Heart left ventricle (tissue), 16 donors: ENCODE data around the gene NME7. TPM values are rescaled to one million over a fixed set of nuclear protein-coding genes. Genes with fewer than 3 reads are reported as not detected.

Experiments used
- ATAC-seq, 4 donors: fragments of 200-7000 bp; cut with Tn5 transposase; one replicate each; pipeline ENCODE4 v1.9.1; 2020 to 2022; ENCODE audit warnings: moderate library complexity in 4 of 4, mild to moderate bottlenecking in 3 of 4, moderate number of reproducible peaks in 1 of 4
- DNase-seq, 5 donors: peaks; one replicate each; pipeline ENCODE4 v3.0.0-alpha.2; 2020
- H3K27ac ChIP-seq, 12 donors: fragments of 200-600 bp; sonication (generic) in 4 of 12; one replicate each; pipeline versions ENCODE4 v1.5.0 to v1.8.0; 2016 to 2022; ENCODE audit warnings: mild to moderate bottlenecking in 2 of 12
- H3K27me3 ChIP-seq, 9 donors: fragments of 200-600 bp; sonication (generic) in 2 of 9; one replicate each; pipeline versions ENCODE4 v1.5.1 to v1.8.0; 2016 to 2022; ENCODE audit warnings: mild to moderate bottlenecking in 3 of 9
- H3K36me3 ChIP-seq, 9 donors: fragments of 200-600 bp; sonication (generic) in 2 of 9; one replicate each; pipeline versions ENCODE4 v1.5.0 to v1.8.0; 2018 to 2022; ENCODE audit warnings: mild to moderate bottlenecking in 2 of 9
- H3K4me1 ChIP-seq, 12 donors: fragments of 200-600 bp; sonication (generic) in 4 of 12; one replicate each; pipeline versions ENCODE4 v1.5.0 to v1.8.0; 2016 to 2022; ENCODE audit warnings: mild to moderate bottlenecking in 3 of 12
- H3K4me3 ChIP-seq, 12 donors: fragments of 200-600 bp; sonication (generic) in 4 of 12; one replicate each; pipeline versions ENCODE4 v1.5.0 to v1.8.0; 2017 to 2022; ENCODE audit warnings: mild to moderate bottlenecking in 9 of 12, moderate library complexity in 4 of 12
- H3K9me3 ChIP-seq, 12 donors: fragments of 200-600 bp; sonication (generic) in 4 of 12; one replicate each; pipeline versions ENCODE4 v1.5.0 to v1.8.0; 2016 to 2022; ENCODE audit warnings: mild to moderate bottlenecking in 1 of 12
- POLR2A ChIP-seq, 2 donors: fragments of 450-650 bp; IDR thresholded peaks; one replicate each; pipeline ENCODE4 v1.6.1; 2017; ENCODE audit warnings: antibody characterized with exemption in 2 of 2, mild to moderate bottlenecking in 2 of 2, moderate library complexity in 2 of 2
- WGBS, 4 donors: extraction: QIAGEN DNeasy Blood & Tissue Kit in 2 of 4; methylation state at CpG; one replicate each; pipeline versions ENCODE4 v1.1.5 to v1.1.7; 2013 to 2018; 5-methylcytosine and 5-hydroxymethylcytosine counted together
- intact Hi-C, 10 donors: fragments of 100-400 bp; cut with DNase I; formaldehyde crosslinking; loops; one replicate each; pipeline versions ENCODE4 v1.11.1 to v1.14.2; 2022
- polyA plus RNA-seq, 2 donors: library from polyadenylated mRNA; stranded (reverse); fragments of 200-250 nt; gene quantifications; one replicate each; pipeline ENCODE4 v1.2.3, GENCODE V29; 2013
- total RNA-seq, 9 donors: library from RNA; depleted of rRNA in 2 of 9; stranded (reverse); fragments of >200 nt in 2 of 9; fragmentation: NEBNext Ultra II Directional in 3 of 9; extraction: Animal tissue kit (Norgen Biotek cat#: 25700) in 3 of 9; gene quantifications; one replicate each; pipeline versions ENCODE4 v1.1.0 to v1.2.4, GENCODE V29; 2016 to 2023
- TF ChIP-seq, protein P1 (sequence below), 12 donors: fragments of 200-600 bp; sonication (generic) in 4 of 12; IDR thresholded peaks; one replicate each; pipeline versions ENCODE4 v1.5.0 to v1.8.0; 2018 to 2022; ENCODE audit warnings: antibody characterized with exemption in 12 of 12, mild to moderate bottlenecking in 5 of 12
- donor health status: ischemic (EF 13 %, LVEDD 7.1; RV severe dilation, severe dysfunction).
- donor health status: healthy with polysubstance abuse.
- donor health status: DM: no; HTN: yes; CAD: no.
- donor health status: DM: no; HTN: no; CAD: no.
- donor health status: ischemic (EF 25% LVEDD 6.9; RV normal size, moderate dysfunction).
- donor health status: ischemic (EF 25% LVEDD 5.7; RV mildly dilated, moderate dysfunction).
- donor health status: healthy.
- donor health status: DM: yes; HTN: yes; CAD: no.
- donor health status: ischemic (EF 35%, LVEDD 5.7; RV mildly dilated, moderate dysfunction).
- donor health status: nonischemic (EF 11% LVEDD 7.7; RV severe dilation, severe dysfunction).
- donor health status: DM: yes; HTN: yes; CAD: no.
- donor health status: PGD.
- donor health status: ischemic (EF 29% LVEDD 5.4; RV normal size, mild dysfunction).
- donor health status: nonischemic (EF 23%, LVEDD 6.1; RV moderate dilation, normal function).

NME7 gene
- total and polyA plus RNA-seq, 11 donors: 3.1 to 25.2 (median 8.4) TPM

DNA sequence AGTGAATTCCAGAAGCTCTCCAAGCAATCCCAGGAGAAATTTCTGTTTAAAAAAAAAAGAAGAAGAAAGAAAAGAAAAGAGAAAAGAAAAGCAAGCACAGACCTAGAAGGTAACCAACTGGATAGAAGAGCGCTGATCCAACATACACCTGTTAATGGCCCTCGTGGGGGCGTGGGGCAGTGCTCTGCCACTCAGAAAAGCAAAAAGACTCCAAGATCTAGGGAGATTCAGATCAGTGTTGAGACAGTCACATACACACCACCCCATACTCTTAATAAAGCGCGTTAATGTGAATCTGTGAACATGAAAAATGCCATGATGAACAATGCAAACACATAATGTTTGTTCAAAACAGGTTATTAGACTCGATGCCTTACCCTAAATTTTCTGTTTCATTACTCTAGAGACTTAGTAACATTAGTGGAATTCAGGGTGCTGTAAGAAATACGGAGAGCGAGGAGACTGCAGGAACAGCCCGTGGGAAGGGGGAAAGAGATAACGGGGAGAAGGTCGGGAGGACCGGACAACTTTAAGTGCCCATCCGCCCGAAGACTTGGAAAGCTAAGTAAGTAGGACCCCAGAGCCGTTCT lies 406 bp downstream of the NME7 start:
- Histone ChIP-seq H3K27me3 (no peaks in the 10 kb centered on the region), H3K4me1 (peaks cover 0 to 46% (median 14%) of the 10 kb centered on the region in 12 donors), H3K27ac (peak overlapping the region in 11 of 12 donors; percentile 65 to 94 (median 80)), H3K4me3 (peak overlapping the region; percentile 50 to 85 (median 74)), H3K9me3 (peaks cover 0 to 6% (median 0%) of the 10 kb centered on the region in 12 donors), H3K36me3 (peaks cover 0 to 29% (median 26%) of the 10 kb centered on the region in 9 donors)
- intact Hi-C loops: loop anchor here in 5 of 10 donors (5.0 to 10.0 kb wide), 3 partner anchors 120 to 1022 kb away; partner anchors contain the start of gene SLC19A2 (in 3 of the 5)
- no peak for DNase-seq
- TF ChIP-seq POLR2A (IDR thresholded peaks at IDR 0.05): no peak
- TF ChIP-seq, protein P1, sequence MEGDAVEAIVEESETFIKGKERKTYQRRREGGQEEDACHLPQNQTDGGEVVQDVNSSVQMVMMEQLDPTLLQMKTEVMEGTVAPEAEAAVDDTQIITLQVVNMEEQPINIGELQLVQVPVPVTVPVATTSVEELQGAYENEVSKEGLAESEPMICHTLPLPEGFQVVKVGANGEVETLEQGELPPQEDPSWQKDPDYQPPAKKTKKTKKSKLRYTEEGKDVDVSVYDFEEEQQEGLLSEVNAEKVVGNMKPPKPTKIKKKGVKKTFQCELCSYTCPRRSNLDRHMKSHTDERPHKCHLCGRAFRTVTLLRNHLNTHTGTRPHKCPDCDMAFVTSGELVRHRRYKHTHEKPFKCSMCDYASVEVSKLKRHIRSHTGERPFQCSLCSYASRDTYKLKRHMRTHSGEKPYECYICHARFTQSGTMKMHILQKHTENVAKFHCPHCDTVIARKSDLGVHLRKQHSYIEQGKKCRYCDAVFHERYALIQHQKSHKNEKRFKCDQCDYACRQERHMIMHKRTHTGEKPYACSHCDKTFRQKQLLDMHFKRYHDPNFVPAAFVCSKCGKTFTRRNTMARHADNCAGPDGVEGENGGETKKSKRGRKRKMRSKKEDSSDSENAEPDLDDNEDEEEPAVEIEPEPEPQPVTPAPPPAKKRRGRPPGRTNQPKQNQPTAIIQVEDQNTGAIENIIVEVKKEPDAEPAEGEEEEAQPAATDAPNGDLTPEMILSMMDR (IDR thresholded peaks at IDR 0.05): no peak
- ATAC-seq: peak in 3 of 4 donors; percentile 6 to 35 (median 28)
- 9 to 13% (median 11%) methylated on average over 15 of the region's 15 CpGs for WGBS, 4 donors

- no peaks in the 10 kb centered on the region for H3K27me3 ChIP-seq
- intact Hi-C loops: loop anchor here in 5 of 10 donors (5.0 to 10.0 kb wide), 3 partner anchors 122 to 1020 kb away; partner anchors contain the start of gene SLC19A2 (in 3 of the 5)
- H3K4me3 ChIP-seq: no peak overlapping the region
- peaks cover 0 to 26% (median 14%) of the 10 kb centered on the region in 12 donors for H3K4me1 ChIP-seq
- H3K36me3 ChIP-seq: peaks cover 0 to 7% (median 3%) of the 10 kb centered on the region in 9 donors
- ATAC-seq (no peak), DNase-seq (no peak)
- no peak overlapping the region for H3K27ac ChIP-seq
- TF ChIP-seq POLR2A (IDR thresholded peaks at IDR 0.05): no peak
- TF ChIP-seq, protein P1 (IDR thresholded peaks at IDR 0.05): no peak
- 96 to 100% (median 98%) methylated on average over 2 of the region's 2 CpGs for WGBS, 4 donors
- H3K9me3 ChIP-seq: peaks cover 0 to 6% (median 0%) of the 10 kb centered on the region in 12 donors
These were observed 2.6 kb downstream of the NME7 start for GRCh38 chr1:169364948-169365347.

DNA sequence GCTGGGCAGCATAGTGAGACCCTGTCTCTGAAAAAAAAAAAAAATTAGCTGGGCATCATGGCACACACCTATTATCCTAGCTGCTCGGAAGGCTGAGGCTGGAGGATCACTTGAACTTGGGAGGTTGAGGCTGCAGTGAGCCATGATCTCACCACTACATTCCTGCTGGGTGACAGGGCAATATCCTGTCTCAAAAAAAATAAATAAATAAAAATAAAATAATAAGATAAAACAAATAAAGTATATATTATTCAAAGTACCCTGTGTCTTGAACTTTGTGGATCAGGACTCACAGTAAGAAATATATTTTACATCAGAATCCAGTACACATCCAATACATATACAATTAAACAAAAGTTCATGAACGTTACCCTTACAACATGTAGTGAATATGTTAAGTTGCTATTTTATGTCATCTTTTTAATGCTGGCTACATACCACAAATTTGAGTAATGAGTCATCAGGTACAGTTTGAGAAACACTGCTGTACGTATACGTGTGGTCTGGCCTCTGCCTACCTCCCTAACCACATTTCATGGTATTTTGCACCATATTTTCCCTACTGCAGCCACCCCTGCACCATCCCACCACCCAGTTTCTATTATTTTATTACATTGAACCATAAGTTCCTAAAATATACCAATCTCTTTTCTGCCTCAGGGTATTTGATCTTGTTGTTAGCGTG lies 4.4 kb downstream of the NME7 start:
- Histone ChIP-seq H3K36me3 (no peaks in the 10 kb centered on the region), H3K4me3 (no peak overlapping the region), H3K27ac (no peak overlapping the region), H3K9me3 (peaks cover 0 to 6% (median 0%) of the 10 kb centered on the region in 12 donors), H3K4me1 (peaks cover 0 to 13% (median 5%) of the 10 kb centered on the region in 12 donors), H3K27me3 (no peaks in the 10 kb centered on the region)
- TF ChIP-seq, protein P1 (IDR thresholded peaks at IDR 0.05): no peak
- no peak for TF ChIP-seq POLR2A (IDR thresholded peaks at IDR 0.05)
- no peak for DNase-seq
- 87 to 96% (median 91%) methylated on average over 5 of the region's 5 CpGs for WGBS, 4 donors
- intact Hi-C loops: loop anchor here in 1 of 10 donors (10.0 kb wide), 1 partner anchor 1018 kb away; no protein-coding TSS in a partner anchor
- ATAC-seq: no peak

- no peak for ATAC-seq
- intact Hi-C loops: loop anchor here in 1 of 10 donors (10.0 kb wide), 1 partner anchor 1016 kb away; no protein-coding TSS in a partner anchor
These were observed 6.3 kb downstream of the NME7 start for GRCh38 chr1:169361281-169361680.

More at GRCh38 chr1:169361281-169361680, 6.3 kb downstream of the NME7 start:
- Histone ChIP-seq H3K27ac (no peak overlapping the region), H3K27me3 (no peaks in the 10 kb centered on the region), H3K36me3 (no peaks in the 10 kb centered on the region), H3K4me3 (no peak overlapping the region), H3K4me1 (peaks cover 0 to 4% (median 0%) of the 10 kb centered on the region in 12 donors), H3K9me3 (peaks cover 0 to 6% (median 0%) of the 10 kb centered on the region in 12 donors)
- DNase-seq: no peak
- TF ChIP-seq POLR2A (IDR thresholded peaks at IDR 0.05): no peak
- TF ChIP-seq, protein P1 (IDR thresholded peaks at IDR 0.05): no peak
- 89 to 95% (median 92%) methylated on average over 7 of the region's 7 CpGs for WGBS, 4 donors
